Astrocyte of the cerebellum (primary cell): ENCODE data around the gene AMER2.
A peak's percentile ranks its signal among the peaks of the same experiment; 100 is the strongest.

Source experiments
- DNase-seq: peaks from one replicate; pipeline ENCODE4 v3.0.0-alpha.2; 2011; ENCODE audit warnings: low read depth
- H3K4me3 ChIP-seq: 2 replicates; pipeline ENCODE4 v1.5.1; 2011; ENCODE audit warnings: mild to moderate bottlenecking, low read depth, low read length, moderate library complexity
- CTCF ChIP-seq: IDR thresholded peaks from 2 replicates; pipeline ENCODE4 v1.5.1; 2012; ENCODE audit warnings: low read length, low read depth, moderate library complexity, mild to moderate bottlenecking; ENCODE audit errors: missing control alignments
- in situ Hi-C: cut with HindIII; loops from 2 replicates; pipeline ENCODE4 v1.10.0; 2017; ENCODE audit warnings: low sequenced_read_pairs

Gene AMER2

DNA sequence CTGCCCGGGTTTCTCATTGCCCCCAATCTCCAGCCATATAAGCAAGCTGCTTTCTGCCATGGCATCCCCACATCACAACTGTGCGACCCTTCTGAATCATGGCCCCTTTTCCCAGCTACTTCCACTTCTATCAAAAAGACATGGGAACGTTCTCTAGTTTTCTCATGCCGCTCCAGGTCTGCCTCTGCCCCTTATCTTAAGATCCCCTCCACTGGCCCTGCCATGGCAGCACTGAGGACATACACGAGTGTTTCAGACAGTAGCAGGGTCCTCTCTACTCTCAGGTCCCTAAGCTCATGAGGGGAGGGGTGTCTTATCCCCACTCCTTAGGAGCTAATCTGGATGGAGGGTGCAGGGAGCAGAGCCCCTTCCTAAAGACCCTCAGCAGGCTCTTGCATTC lies 5.5 kb upstream of the AMER2 start:
- in situ Hi-C loops: no loop called here
- H3K4me3 ChIP-seq: no peak overlapping the region
- no peak for TF ChIP-seq CTCF
- no peak for DNase-seq

DNA sequence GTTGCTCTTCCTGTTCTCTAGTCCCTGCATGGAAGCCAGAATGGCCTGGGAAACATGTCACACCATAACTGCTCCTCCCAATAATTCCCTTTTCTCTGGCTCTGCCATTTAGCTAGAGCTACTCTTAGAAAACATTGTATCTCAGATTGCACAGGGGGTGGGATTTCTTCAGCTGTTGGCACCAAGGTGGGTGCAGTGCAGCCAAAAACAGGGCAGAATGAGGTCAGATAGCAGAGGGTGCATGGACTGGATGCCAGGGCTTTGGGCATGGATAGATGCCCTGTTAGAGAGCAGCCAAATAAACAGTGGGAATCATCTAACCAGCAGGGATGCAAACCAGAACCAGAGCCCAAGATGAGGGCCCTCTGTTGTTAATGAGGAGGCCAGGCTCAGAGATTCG lies 4.9 kb upstream of the AMER2 start:
- no peak overlapping the region for H3K4me3 ChIP-seq
- DNase-seq: no peak
- TF ChIP-seq CTCF: no peak
- in situ Hi-C loops: no loop called here

DNA sequence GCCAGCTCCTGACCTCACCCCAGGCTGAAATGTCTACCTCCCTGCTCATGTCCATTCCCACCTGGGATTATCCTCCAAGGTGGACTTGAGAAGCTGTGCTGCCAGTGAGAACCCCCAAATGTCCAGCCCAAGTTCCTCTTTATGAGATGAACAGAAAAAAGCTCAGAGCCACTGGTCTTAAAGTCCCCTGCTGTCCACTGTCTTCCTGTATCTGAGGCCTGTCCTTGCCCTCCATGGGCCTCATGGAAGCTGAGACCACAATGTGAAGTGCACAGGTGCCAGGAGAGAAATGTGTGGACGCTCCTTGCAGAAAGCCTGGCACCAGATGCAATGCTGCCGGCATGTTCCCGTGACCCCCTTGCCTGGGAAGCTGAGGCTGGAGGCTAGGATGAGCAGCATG lies 3.3 kb upstream of the AMER2 start:
- in situ Hi-C loops: no loop called here
- H3K4me3 ChIP-seq: no peak overlapping the region

GRCh38 chr13:25175026-25175425 lies 2.9 kb upstream of the AMER2 start:
- in situ Hi-C loops: no loop called here
- no peak for DNase-seq
- no peak for TF ChIP-seq CTCF
- no peak overlapping the region for H3K4me3 ChIP-seq

More for the DNA sequence above, 3.3 kb upstream of the AMER2 start:
- DNase-seq: no peak
- TF ChIP-seq CTCF: no peak

- no peak for TF ChIP-seq CTCF
- DNase-seq: no peak
- no peak overlapping the region for H3K4me3 ChIP-seq
- in situ Hi-C loops: no loop called here
These were observed 2.2 kb upstream of the AMER2 start for GRCh38 chr13:25174304-25174703.

DNA sequence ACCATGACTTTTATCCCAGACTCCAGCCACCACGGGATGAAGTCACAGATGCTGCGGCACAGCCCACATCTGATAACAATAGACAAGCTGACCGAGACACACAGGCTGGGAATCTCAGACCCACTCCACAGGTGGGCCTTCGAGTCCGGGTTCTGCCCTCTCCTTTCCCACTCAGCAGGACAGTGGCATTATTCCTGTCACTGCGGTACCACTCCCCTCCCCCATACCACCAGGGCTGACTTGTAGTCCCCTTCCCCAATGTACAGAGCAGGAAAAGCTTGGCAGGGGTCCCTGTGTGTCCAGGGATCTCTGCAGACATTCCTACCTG lies 179 bp upstream of the AMER2 start:
- no peak for DNase-seq
- no peak for TF ChIP-seq CTCF
- in situ Hi-C loops: no loop called here
- no peak overlapping the region for H3K4me3 ChIP-seq

GRCh38 chr13:25171170-25171516 lies 945 bp downstream of the AMER2 start:
- no peak for DNase-seq
- TF ChIP-seq CTCF: no peak
- peak overlapping the region; percentile 41 for H3K4me3 ChIP-seq
- in situ Hi-C loops: no loop called here
